Peyer's patch (tissue), 4 donors: ENCODE measurements around the gene PDLIM5.

ENCODE experiments used
- CTCF ChIP-seq, 6 experiments: fragments of 450-650 bp in 4 of 6; fragments of 200-600 bp in 2 of 6; sonication (generic) in 1 of 6; IDR thresholded peaks; one replicate each; pipeline ENCODE4 v1.5.1; 2017 to 2019; ENCODE audit warnings: antibody characterized with exemption in 6 of 6, mild to moderate bottlenecking in 3 of 6, moderate library complexity in 1 of 6
- POLR2A ChIP-seq, 2 donors: fragments of 450-650 bp; IDR thresholded peaks; one replicate each; pipeline ENCODE4 v1.5.1; 2017; ENCODE audit warnings: antibody characterized with exemption in 2 of 2, mild to moderate bottlenecking in 2 of 2, moderate library complexity in 2 of 2

GRCh38 chr4:94595013-94595412, 143.3 kb downstream of the PDLIM5 start:
- no peak for TF ChIP-seq CTCF (IDR thresholded peaks at IDR 0.05)
- no peak for TF ChIP-seq POLR2A (IDR thresholded peaks at IDR 0.05)
